Activated naive CD4-positive, alpha-beta T cell treated with anti-CD3 and anti-CD28 coated beads for 36 hours (primary cell): ENCODE measurements around the gene CCDC86. TPM values are rescaled to one million over a fixed set of nuclear protein-coding genes. Genes with fewer than 3 reads are reported as not detected.

Source experiments
- CTCF ChIA-PET: fragments of 350-600 bp; sonication (Branson Sonifier 250); formaldehyde crosslinking; loops from one replicate; lab custom pipeline; 2021; ENCODE audit warnings: antibody characterized with exemption; lab: Charles Lee
- DNase-seq: peaks from one replicate; pipeline ENCODE4 v3.0.0-alpha.2; 2020
- H3K27ac Mint-ChIP-seq: one replicate; pipeline ENCODE4 v1.8.0; 2021; ENCODE audit warnings: mild to moderate bottlenecking, mixed read lengths
- H3K27me3 Mint-ChIP-seq: one replicate; pipeline ENCODE4 v1.8.0; 2021; ENCODE audit warnings: low read depth, mixed read lengths
- H3K36me3 Mint-ChIP-seq: one replicate; pipeline ENCODE4 v1.8.0; 2021; ENCODE audit warnings: low read depth, mixed read lengths
- H3K4me1 Mint-ChIP-seq: one replicate; pipeline ENCODE4 v1.8.0; 2021; ENCODE audit warnings: low read depth, mixed read lengths
- H3K4me3 Mint-ChIP-seq: one replicate; pipeline ENCODE4 v1.8.0; 2021; ENCODE audit warnings: mild to moderate bottlenecking, moderate library complexity, mixed read lengths
- H3K9me3 Mint-ChIP-seq: one replicate; pipeline ENCODE4 v1.8.0; 2021; ENCODE audit warnings: mixed read lengths
- intact Hi-C: fragments of 100-400 bp; cut with micrococcal nuclease; formaldehyde crosslinking; loops from one replicate; pipeline ENCODE4 v1.15.1; 2023
- total RNA-seq, 2 experiments: library from RNA; stranded (reverse); gene quantifications; one replicate each; pipeline ENCODE4 v1.2.3, GENCODE V29; 2021

The CCDC86 gene
- total RNA-seq, 2 experiments from 2014 or later: 38.8 to 41.2 TPM

DNA sequence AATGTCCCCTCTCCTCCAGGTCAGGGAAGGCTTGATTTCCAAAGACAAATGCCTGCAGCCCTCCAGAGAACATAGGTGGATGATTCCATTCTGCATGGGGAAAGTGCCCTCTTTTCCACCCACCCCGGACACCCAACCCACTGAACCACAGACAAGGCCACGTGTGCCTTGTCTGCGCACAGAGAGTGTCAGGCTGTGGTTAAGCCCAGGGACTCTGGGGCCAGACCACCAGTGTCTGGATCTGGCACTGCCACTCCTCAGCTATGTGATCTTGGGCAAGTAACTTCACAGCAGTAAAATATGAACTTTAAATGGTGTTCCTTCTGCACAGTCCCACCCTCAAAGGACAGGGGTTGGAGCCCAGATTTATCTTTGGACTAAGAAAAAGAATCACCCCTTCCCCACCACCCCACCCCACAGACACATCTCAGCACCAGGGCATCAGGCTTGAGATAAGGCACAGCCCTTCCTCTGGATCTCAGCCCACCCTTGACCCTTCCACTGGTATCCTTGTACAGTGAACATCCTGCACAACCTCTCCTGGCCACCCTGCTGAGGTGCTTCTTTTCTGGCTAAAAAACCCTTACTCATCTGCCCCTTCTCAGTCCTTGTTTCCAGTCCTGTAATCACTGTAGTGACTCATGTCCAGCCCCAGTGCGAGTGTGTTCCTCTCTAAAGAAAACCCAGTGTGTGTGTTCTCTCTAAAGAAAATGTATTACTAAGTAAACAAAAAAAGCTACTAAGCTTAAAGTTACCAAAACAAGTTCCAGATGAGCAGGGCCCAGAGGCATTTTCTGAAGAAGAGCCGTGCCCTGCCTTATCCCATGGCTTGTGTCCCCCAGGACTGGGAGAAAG, 15.7 kb downstream of the CCDC86 start:
- Mint-ChIP-seq H3K27ac (no peak overlapping the region), H3K4me1 (peaks cover 12% of the 10 kb centered on the region), H3K36me3 (peaks cover 6% of the 10 kb centered on the region), H3K4me3 (no peak overlapping the region), H3K27me3 (no peaks in the 10 kb centered on the region), H3K9me3 (no peaks in the 10 kb centered on the region)
- DNase-seq: no peak
- CTCF ChIA-PET: interaction anchor here (1.0 kb wide), 2 partner anchors 26 to 397 kb away, joined by 3 read pairs; no protein-coding TSS in a partner anchor
- intact Hi-C loops: no loop called here

DNA sequence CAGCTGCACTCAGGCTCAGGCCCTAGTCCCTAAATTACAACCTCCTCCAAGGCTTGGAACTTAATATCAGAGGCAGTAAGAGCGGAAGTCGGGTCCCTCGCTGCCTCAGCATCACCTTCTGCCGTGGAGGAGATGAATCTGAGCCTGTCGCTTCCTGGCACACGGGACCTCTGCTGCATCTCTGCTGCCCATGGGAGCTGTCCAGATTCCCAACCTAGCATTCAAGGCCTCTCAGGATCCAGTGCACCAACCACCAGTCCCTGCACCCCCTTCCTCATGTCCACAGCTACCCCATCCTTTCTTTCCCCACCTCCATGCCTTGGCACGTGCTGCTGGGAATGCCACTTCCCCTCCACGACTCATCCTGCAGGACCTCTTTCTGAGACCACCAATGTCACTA, 16.3 kb downstream of the CCDC86 start:
- Mint-ChIP-seq H3K27me3 (no peaks in the 10 kb centered on the region), H3K36me3 (peaks cover 3% of the 10 kb centered on the region), H3K4me1 (peaks cover 12% of the 10 kb centered on the region), H3K27ac (no peak overlapping the region), H3K9me3 (no peaks in the 10 kb centered on the region), H3K4me3 (no peak overlapping the region)
- CTCF ChIA-PET: interaction anchor here (1.0 kb wide), 1 partner anchor 397 kb away, joined by 3 read pairs; no protein-coding TSS in a partner anchor
- intact Hi-C loops: no loop called here
- no peak for DNase-seq

- intact Hi-C loops: no loop called here
- Mint-ChIP-seq H3K4me3 (no peak overlapping the region), H3K4me1 (peaks cover 12% of the 10 kb centered on the region), H3K27me3 (no peaks in the 10 kb centered on the region), H3K9me3 (no peaks in the 10 kb centered on the region), H3K27ac (no peak overlapping the region), H3K36me3 (peaks cover under 1% of the 10 kb centered on the region)
- CTCF ChIA-PET: no interaction called here
- no peak for DNase-seq
These were observed 17.0 kb downstream of the CCDC86 start for GRCh38 chr11:60858731-60859464.

GRCh38 chr11:60859616-60860250, 17.8 kb downstream of the CCDC86 start:
- CTCF ChIA-PET: no interaction called here
- no peak overlapping the region for H3K4me3 Mint-ChIP-seq
- H3K36me3 Mint-ChIP-seq: no peaks in the 10 kb centered on the region
- H3K27me3 Mint-ChIP-seq: no peaks in the 10 kb centered on the region
- H3K27ac Mint-ChIP-seq: no peak overlapping the region
- no peaks in the 10 kb centered on the region for H3K9me3 Mint-ChIP-seq
- peaks cover 12% of the 10 kb centered on the region for H3K4me1 Mint-ChIP-seq
- DNase-seq: no peak
- intact Hi-C loops: no loop called here

GRCh38 chr11:60860943-60861342, 19.0 kb downstream of the CCDC86 start:
- intact Hi-C loops: no loop called here
- no peak overlapping the region for H3K4me3 Mint-ChIP-seq
- H3K27me3 Mint-ChIP-seq: no peaks in the 10 kb centered on the region
- CTCF ChIA-PET: interaction anchor here (0.7 kb wide), 2 partner anchors 80 to 436 kb away, joined by 3 to 4 read pairs; no protein-coding TSS in a partner anchor
- H3K4me1 Mint-ChIP-seq: peaks cover 12% of the 10 kb centered on the region
- no peaks in the 10 kb centered on the region for H3K36me3 Mint-ChIP-seq
- no peaks in the 10 kb centered on the region for H3K9me3 Mint-ChIP-seq
- no peak for DNase-seq
- H3K27ac Mint-ChIP-seq: no peak overlapping the region

- no peak overlapping the region for H3K27ac Mint-ChIP-seq
- no peak for DNase-seq
- CTCF ChIA-PET: no interaction called here
These were observed 20.3 kb downstream of the CCDC86 start for GRCh38 chr11:60862171-60862570.

GRCh38 chr11:60863550-60864521, 21.9 kb downstream of the CCDC86 start:
- peaks cover 5% of the 10 kb centered on the region for H3K4me1 Mint-ChIP-seq

More at GRCh38 chr11:60862171-60862570, 20.3 kb downstream of the CCDC86 start:
- Mint-ChIP-seq H3K4me1 (peaks cover 12% of the 10 kb centered on the region), H3K4me3 (no peak overlapping the region), H3K36me3 (no peaks in the 10 kb centered on the region), H3K27me3 (no peaks in the 10 kb centered on the region), H3K9me3 (no peaks in the 10 kb centered on the region)
- intact Hi-C loops: no loop called here

DNA sequence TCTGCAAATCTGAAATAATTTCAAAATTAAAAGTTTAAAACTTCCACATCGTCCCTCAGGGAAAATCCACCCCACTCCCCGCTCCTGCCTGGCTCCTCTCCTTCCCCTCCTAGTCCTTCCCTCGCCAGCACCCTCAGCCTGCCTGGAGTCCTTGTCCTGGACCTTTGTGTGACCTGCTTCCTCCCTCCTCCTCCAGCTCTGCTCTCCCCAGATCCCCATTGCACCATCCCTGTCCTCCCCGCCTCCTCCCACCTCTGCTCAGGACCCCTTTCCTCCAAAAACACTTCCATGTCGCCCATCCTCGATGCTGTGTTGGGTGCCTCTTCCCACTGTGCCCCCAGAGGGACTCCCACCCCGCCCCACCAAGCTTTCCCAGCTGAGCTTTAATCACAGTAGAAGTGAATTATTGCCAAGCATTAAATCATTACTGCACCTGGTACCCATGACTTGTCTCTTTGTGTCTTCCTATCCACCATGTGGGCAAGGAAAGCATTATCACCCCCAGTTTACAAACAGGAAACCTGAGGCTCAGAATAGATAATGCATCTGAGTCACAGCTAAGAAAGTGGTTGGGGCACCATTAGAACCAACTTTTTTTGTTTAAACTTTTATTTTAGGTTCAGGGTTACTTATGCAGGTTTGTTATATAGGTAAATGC, 23.1 kb downstream of the CCDC86 start:
- H3K27me3 Mint-ChIP-seq: no peaks in the 10 kb centered on the region
- DNase-seq: no peak
- H3K4me1 Mint-ChIP-seq: no peaks in the 10 kb centered on the region
- no peaks in the 10 kb centered on the region for H3K9me3 Mint-ChIP-seq
- H3K4me3 Mint-ChIP-seq: no peak overlapping the region
- no peaks in the 10 kb centered on the region for H3K36me3 Mint-ChIP-seq
- H3K27ac Mint-ChIP-seq: no peak overlapping the region
- intact Hi-C loops: no loop called here
- CTCF ChIA-PET: interaction anchor here (0.5 kb wide), 1 partner anchor 423 kb away, joined by 3 read pairs; no protein-coding TSS in a partner anchor

More at GRCh38 chr11:60863550-60864521, 21.9 kb downstream of the CCDC86 start:
- intact Hi-C loops: no loop called here
- Mint-ChIP-seq H3K27me3 (no peaks in the 10 kb centered on the region), H3K27ac (no peak overlapping the region), H3K4me3 (no peak overlapping the region), H3K9me3 (no peaks in the 10 kb centered on the region), H3K36me3 (no peaks in the 10 kb centered on the region)
- CTCF ChIA-PET: interaction anchor here (1.5 to 1.7 kb wide), 2 partner anchors 24 to 32 kb away, joined by 4 to 7 read pairs; no protein-coding TSS in a partner anchor
- DNase-seq: no peak

- Mint-ChIP-seq H3K4me1 (no peaks in the 10 kb centered on the region), H3K4me3 (no peak within 1 kb of the TSS), H3K36me3 (no peaks in the 10 kb centered on the region), H3K27ac (no peak within 1 kb of the TSS), H3K9me3 (no peaks in the 10 kb centered on the region), H3K27me3 (no peaks in the 10 kb centered on the region)
- no peak for DNase-seq
- CTCF ChIA-PET: interaction anchor here (1.5 kb wide), 1 partner anchor 36 kb away, joined by 4 read pairs; no protein-coding TSS in a partner anchor
- intact Hi-C loops: no loop called here
These were observed 25.3 kb downstream of the CCDC86 start, which contains the start of gene ZP1 for GRCh38 chr11:60866911-60867870. ZP1 (plus strand) TSS chr11:60867542; CDS start chr11:60867562, 20 bp downstream.
